ENCODE measurements around the gene ATF7. TPM values are rescaled to one million over a fixed set of nuclear protein-coding genes. Genes with fewer than 3 reads are reported as not detected.

Gene ATF7
- total RNA-seq, 4 donors from 2014 or later = 12.5 to 28.0 (median 20.6) TPM

- H3K27ac ChIP-seq = peak overlapping the region; percentile 90 to 97 (median 94)
- no peaks in the 10 kb centered on the region for H3K36me3 ChIP-seq
- H3K27me3 ChIP-seq = no peaks in the 10 kb centered on the region
- H3K4me1 ChIP-seq = peaks cover 16 to 70% (median 24%) of the 10 kb centered on the region in 3 donors
- TF ChIP-seq POLR2A (IDR thresholded peaks at IDR 0.05) (peak in 2 of 4 donors; percentile 32 to 34), CTCF (IDR thresholded peaks at IDR 0.05) (no peak)
- no peak for DNase-seq
- 7 to 15% methylated on average over 7 of the region's 7 CpGs for WGBS, 2 donors
- H3K9me3 ChIP-seq = no peaks in the 10 kb centered on the region
- intact Hi-C loops (cut with DNase I) = loop anchor here (5.0 kb wide), 1 partner anchor 54 kb away; the partner anchor contains the start of gene ATP5MC2
- peak overlapping the region; percentile 59 to 91 (median 71) for H3K4me3 ChIP-seq
Measured at GRCh38 chr12:53623548-53624385, 2.4 kb downstream of the ATF7 start.

DNA sequence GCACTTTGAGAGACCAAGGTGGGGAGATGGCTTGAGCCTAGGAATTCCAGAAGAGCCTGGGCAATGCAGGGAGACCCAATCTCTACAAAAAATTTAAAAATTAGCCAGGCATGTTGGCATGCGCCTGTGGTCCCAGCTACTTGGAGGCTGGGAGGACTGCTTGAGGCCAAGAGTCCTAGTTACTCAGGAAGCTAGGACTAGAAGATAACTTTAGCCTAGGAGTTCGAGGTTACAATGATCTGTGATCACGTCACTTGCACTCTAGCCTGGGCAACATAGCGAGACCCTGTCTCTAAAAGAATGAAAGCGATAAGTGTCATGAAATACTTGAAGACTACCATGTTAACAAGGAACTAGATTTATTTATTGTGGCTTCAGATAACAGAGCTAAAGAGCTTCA lies 3.5 kb downstream of the ATF7 start:
- Histone ChIP-seq H3K27ac (peak overlapping the region in 2 of 4 donors; percentile 93 to 96), H3K27me3 (no peaks in the 10 kb centered on the region), H3K4me1 (peaks cover 21 to 81% (median 28%) of the 10 kb centered on the region in 3 donors), H3K36me3 (no peaks in the 10 kb centered on the region), H3K9me3 (no peaks in the 10 kb centered on the region), H3K4me3 (no peak overlapping the region)
- TF ChIP-seq CTCF (IDR thresholded peaks at IDR 0.05) (no peak), POLR2A (IDR thresholded peaks at IDR 0.05) (no peak)
- 88 to 89% methylated on average over 5 of the region's 5 CpGs for WGBS, 2 donors
- DNase-seq = no peak
- intact Hi-C loops (cut with DNase I) = loop anchor here (5.0 kb wide), 1 partner anchor 55 kb away; the partner anchor contains the start of gene ATP5MC2

DNA sequence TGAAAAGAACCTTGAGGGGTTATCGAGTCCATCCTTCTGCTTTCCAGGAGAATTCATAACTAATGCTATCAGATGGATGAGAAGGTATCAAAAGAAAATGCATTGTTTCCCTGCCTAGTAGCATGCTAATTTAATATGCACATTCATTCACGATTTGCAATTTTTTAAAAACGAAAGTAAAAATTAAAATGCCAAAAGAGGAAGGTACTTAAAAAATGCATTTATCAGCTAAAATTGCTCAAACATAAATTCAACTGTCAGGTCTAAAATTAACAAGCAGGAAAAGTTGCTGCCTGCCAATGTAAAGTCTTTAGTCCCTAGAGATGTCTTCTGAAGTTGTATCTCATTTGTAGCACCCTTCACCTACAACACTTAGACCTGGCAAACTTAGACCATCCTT lies 7.9 kb downstream of the ATF7 start:
- Histone ChIP-seq H3K4me3 (peak overlapping the region in 3 of 4 donors; percentile 0 to 34 (median 12)), H3K4me1 (peaks cover 15 to 94% (median 38%) of the 10 kb centered on the region in 3 donors), H3K27me3 (no peaks in the 10 kb centered on the region), H3K27ac (peak overlapping the region in 3 of 4 donors; percentile 43 to 52 (median 45)), H3K9me3 (no peaks in the 10 kb centered on the region), H3K36me3 (peaks cover 0 to 18% (median 0%) of the 10 kb centered on the region in 3 donors)
- WGBS, 2 donors = 7 to 8% methylated on average over 3 of the region's 3 CpGs
- TF ChIP-seq CTCF (IDR thresholded peaks at IDR 0.05) (no peak), POLR2A (IDR thresholded peaks at IDR 0.05) (no peak)
- no peak for DNase-seq
- intact Hi-C loops (cut with DNase I) = no loop called here

- no peak for DNase-seq
- peak overlapping the region in 2 of 4 donors; percentile 0 to 34 for H3K4me3 ChIP-seq
- intact Hi-C loops (cut with DNase I) = no loop called here
- H3K4me1 ChIP-seq = peaks cover 15 to 94% (median 34%) of the 10 kb centered on the region in 3 donors
- WGBS, 2 donors = 42 to 47% methylated on average over 3 of the region's 3 CpGs
- peaks cover 0 to 18% (median 0%) of the 10 kb centered on the region in 3 donors for H3K36me3 ChIP-seq
- TF ChIP-seq POLR2A (IDR thresholded peaks at IDR 0.05) (no peak), CTCF (IDR thresholded peaks at IDR 0.05) (no peak)
- no peaks in the 10 kb centered on the region for H3K27me3 ChIP-seq
- no peaks in the 10 kb centered on the region for H3K9me3 ChIP-seq
- peak overlapping the region in 2 of 4 donors; percentile 45 to 52 for H3K27ac ChIP-seq
Measured at GRCh38 chr12:53617700-53618099, 8.5 kb downstream of the ATF7 start.

- Histone ChIP-seq H3K27me3 (no peaks in the 10 kb centered on the region), H3K4me3 (no peak overlapping the region), H3K4me1 (peaks cover 15 to 91% (median 32%) of the 10 kb centered on the region in 3 donors), H3K9me3 (no peaks in the 10 kb centered on the region), H3K27ac (peak overlapping the region in 3 of 4 donors; percentile 45 to 52 (median 50)), H3K36me3 (peaks cover 0 to 21% (median 0%) of the 10 kb centered on the region in 3 donors)
- DNase-seq = no peak
- intact Hi-C loops (cut with DNase I) = no loop called here
- 63 to 83% methylated on average over 4 of the region's 4 CpGs for WGBS, 2 donors
- TF ChIP-seq CTCF (IDR thresholded peaks at IDR 0.05) = no peak
Measured at GRCh38 chr12:53616950-53617349, 9.2 kb downstream of the ATF7 start.

All from esophagus squamous epithelium (tissue), 5 donors.